Effector memory CD8-positive, alpha-beta T cell (primary cell): Measurements from ENCODE around the gene KLHDC2.
"Not testable (repeated sequence)": the region's sequence is repeated elsewhere in the genome, so short reads cannot be mapped to it uniquely, and the experiment has no call there.

Source experiments
- ATAC-seq: fragments of 150-1000 bp; cut with Tn5 transposase; replicated peaks from 2 replicates; pipeline ENCODE4 v1.10.0; 2021; ENCODE audit warnings: mild to moderate bottlenecking, moderate library complexity
- DNase-seq, 3 experiments: peaks; one replicate each; pipeline ENCODE4 v3.0.0; 2021
- H3K27ac Mint-ChIP-seq, 2 donors: one replicate each; pipeline ENCODE4 v1.8.0; 2022; ENCODE audit warnings: mild to moderate bottlenecking in 2 of 2, mixed read lengths in 2 of 2, moderate library complexity in 2 of 2
- H3K27me3 Mint-ChIP-seq, 2 donors: one replicate each; pipeline ENCODE4 v1.8.0; 2022; ENCODE audit warnings: mixed read lengths in 2 of 2
- H3K36me3 Mint-ChIP-seq: one replicate; pipeline ENCODE4 v1.8.0; 2022; ENCODE audit warnings: mild to moderate bottlenecking, moderate library complexity, mixed read lengths; ENCODE audit not compliant: insufficient read depth
- H3K4me1 Mint-ChIP-seq, 2 donors: one replicate each; pipeline ENCODE4 v1.8.0; 2022; ENCODE audit warnings: low read depth in 2 of 2, mixed read lengths in 2 of 2
- H3K4me3 Mint-ChIP-seq, 2 donors: one replicate each; pipeline ENCODE4 v1.8.0; 2022; ENCODE audit warnings: mild to moderate bottlenecking in 2 of 2, mixed read lengths in 2 of 2, moderate library complexity in 2 of 2
- H3K9me3 Mint-ChIP-seq, 2 donors: one replicate each; pipeline ENCODE4 v1.8.0; 2022; ENCODE audit warnings: mixed read lengths in 2 of 2
- total RNA-seq, 9 experiments: gene quantifications; one replicate each; lab custom pipeline; 2026; lab: John Stamatoyannopoulos, UW

Gene KLHDC2
- 40.4 to 107 (median 70.6) reads per million in 9 experiments for total RNA-seq

DNA sequence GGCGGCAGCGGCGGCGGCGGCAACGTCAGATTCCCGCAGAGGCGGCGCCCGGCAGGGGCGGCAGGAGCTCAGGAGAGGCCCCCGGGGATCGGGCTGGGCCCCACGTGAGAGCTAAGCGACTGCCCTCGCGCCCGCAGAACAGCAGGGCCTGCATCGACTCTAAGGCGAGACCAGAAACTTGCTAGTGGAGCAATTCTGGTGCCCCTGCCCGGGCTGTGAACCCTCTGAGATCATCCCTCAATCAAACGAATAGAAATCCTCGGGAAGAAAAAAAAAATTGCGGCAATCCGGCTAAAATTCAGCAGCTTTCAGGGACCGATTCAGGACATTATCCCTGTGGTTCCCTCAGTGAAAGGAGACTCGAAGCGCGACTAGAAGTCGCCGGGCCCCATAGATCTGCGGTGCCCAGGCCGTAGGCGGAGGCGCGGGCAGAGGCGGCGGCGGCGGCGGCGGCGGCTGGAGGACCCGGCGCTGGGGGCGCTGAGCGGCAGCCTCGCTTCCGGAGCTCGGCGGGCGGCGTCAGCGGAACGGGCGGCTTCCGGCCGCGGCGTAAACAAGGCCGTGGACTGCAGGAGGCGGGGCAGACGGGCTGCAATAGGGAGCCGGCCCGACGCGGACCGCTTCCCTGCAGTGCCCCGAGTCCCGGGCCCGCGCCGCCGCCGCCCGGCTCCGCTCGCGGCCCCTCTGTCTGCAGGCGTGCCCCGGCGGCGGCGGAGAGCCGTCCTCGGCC, at the start of gene KLHDC2:
Gene KLHDC2, plus strand, starts transcription at position 583 of the 730 bp plus-strand sequence. CDS start 316 bp downstream, outside the sequence.
- H3K36me3 Mint-ChIP-seq: peaks cover 43% of the 10 kb centered on the region
- peak within 1 kb of the TSS; percentile 98 to 99 for H3K27ac Mint-ChIP-seq
- H3K27me3 Mint-ChIP-seq: no peaks in the 10 kb centered on the region
- DNase-seq (peak; percentile 82 to 88 (median 84)), ATAC-seq (peak; percentile 80)
- peaks cover 14 to 29% of the 10 kb centered on the region in 2 donors for H3K4me1 Mint-ChIP-seq
- peak within 1 kb of the TSS; percentile 94 to 95 for H3K4me3 Mint-ChIP-seq
- no peaks in the 10 kb centered on the region for H3K9me3 Mint-ChIP-seq

DNA sequence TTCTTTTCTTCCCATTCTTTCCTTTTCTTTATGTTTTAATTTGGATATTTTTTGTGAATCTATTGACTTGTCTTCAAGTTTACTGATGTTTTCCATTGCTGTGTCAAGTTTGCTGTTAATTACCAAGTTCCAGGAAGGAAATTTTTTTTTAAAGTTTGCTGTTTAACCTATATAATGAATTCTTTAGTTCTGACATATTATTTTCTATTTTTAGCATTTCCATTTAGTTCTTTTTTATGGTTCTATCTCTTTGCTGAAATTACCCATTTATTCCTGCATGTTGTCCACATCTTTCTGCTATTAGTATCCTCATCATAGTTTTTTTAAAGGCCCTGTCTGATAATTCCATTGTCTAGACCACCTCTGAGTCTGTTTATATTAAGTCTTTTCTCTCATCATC, 47.2 kb upstream of the KLHDC2 start:
- ATAC-seq: no peak
- Mint-ChIP-seq H3K27ac (no peak overlapping the region), H3K9me3 (no peaks in the 10 kb centered on the region), H3K36me3 (peaks cover 25% of the 10 kb centered on the region), H3K4me3 (no peak overlapping the region), H3K27me3 (no peaks in the 10 kb centered on the region), H3K4me1 (no peaks in the 10 kb centered on the region)
- no peak for DNase-seq

DNA sequence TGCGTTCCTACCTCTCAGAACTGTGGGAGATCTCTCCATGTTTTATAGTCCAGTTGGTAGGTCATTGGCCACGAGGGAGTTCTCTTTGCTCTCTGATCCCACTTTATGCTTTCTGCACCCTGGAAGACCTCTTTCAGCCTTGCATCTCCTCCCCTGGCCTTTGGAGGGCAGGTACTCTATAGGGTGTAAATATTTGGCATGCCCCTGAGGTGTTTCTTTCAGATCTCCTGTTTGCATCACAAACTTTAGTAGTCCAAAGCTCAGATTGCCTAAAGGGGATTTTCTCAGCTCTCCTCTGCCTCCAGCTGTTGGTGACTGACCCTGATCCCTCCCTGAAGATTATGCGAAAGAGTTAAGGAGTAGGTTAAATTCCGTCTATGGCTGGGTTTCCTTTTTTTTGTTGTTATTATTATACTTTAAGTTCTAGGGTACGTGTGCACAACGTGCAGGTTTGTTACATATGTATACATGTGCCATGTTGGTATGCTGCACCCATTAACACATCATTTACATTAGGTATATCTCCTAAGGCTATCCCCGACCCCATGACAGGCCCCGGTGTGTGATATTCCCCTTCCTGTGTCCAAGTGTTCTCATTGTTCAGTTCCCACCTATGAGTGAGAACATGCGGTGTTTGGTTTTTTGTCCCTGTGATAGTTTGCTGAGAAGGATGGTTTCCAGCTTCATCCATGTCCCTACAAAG, 46.1 kb upstream of the KLHDC2 start:
- not testable (repeated sequence) for DNase-seq, ATAC-seq, H3K27me3 Mint-ChIP-seq, H3K27ac Mint-ChIP-seq, H3K4me3 Mint-ChIP-seq, H3K4me1 Mint-ChIP-seq, H3K9me3 Mint-ChIP-seq
- H3K36me3 Mint-ChIP-seq: peaks cover 21% of the 10 kb centered on the region

GRCh38 chr14:49727171-49727570, 40.8 kb upstream of the KLHDC2 start:
- Mint-ChIP-seq H3K36me3 (peaks cover 16% of the 10 kb centered on the region), H3K4me3 (no peak overlapping the region), H3K27me3 (no peaks in the 10 kb centered on the region), H3K9me3 (no peaks in the 10 kb centered on the region), H3K4me1 (no peaks in the 10 kb centered on the region), H3K27ac (no peak overlapping the region)
- ATAC-seq: no peak
- no peak for DNase-seq

DNA sequence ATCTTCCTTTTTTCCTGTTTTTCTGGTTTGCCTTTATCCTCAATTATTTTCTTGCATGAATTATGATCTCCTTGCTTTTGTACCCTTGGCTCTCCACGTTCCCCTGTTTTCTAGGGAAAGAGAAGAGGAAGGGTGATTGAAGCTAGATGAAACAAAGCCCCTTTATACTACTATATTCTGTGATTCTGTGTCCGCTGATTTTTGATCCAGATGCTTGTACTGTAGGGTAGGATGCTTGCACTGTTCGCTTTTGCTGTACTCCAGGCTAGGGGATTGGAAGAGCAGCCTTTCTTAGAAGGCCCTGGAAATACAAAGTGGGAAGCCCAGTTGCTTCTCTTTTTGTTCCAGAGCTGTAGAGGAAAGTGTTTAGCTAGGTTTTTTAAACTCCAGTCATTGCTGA, 35.1 kb upstream of the KLHDC2 start:
- Mint-ChIP-seq H3K27ac (no peak overlapping the region), H3K4me3 (no peak overlapping the region)

DNA sequence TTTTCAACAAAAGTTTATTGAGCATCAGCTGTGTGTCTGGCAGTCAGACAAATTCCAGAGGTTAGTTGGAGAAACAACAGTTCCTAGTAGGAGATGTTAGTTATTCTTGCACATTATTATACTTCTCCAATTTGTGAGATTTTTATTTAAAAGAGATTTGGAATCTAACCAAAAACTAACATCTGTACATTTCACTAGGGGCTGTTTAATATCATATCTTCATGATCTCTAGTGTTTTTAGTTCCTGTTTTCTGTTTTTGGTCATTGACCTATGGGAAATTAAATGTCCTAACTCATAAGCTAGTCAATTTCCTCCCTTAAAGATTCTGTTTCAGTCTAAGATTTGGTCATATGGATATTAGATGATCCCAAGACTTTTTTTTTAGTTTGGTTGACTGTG, 34.1 kb upstream of the KLHDC2 start:
- Mint-ChIP-seq H3K4me1 (no peaks in the 10 kb centered on the region), H3K4me3 (no peak overlapping the region), H3K27me3 (no peaks in the 10 kb centered on the region), H3K36me3 (peaks cover 20% of the 10 kb centered on the region), H3K9me3 (no peaks in the 10 kb centered on the region), H3K27ac (no peak overlapping the region)
- no peak for DNase-seq
- no peak for ATAC-seq

More for the DNA sequence above, 35.1 kb upstream of the KLHDC2 start:
- DNase-seq: no peak
- no peak for ATAC-seq
- Mint-ChIP-seq H3K27me3 (no peaks in the 10 kb centered on the region), H3K36me3 (peaks cover 16% of the 10 kb centered on the region), H3K9me3 (no peaks in the 10 kb centered on the region), H3K4me1 (no peaks in the 10 kb centered on the region)

DNA sequence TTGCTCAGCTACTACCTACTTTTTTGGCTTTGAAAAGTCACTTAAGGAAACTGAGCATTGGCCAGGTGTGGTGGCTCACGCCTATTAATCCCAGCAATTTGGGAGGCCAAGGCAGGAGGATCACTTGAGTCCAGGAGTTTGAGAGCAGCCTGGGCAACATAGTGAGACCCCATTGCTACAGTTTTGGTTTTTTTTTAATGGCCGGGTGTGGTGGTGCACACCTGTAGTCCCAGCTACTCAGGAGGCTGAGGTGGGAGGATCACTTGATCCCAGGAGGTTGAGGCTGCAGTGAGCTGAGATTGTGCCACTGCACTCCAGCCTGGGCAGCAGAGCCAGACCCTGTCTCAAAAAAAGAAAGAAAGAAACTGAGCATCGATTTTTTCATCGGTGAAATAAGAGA, 32.3 kb upstream of the KLHDC2 start:
- not testable (repeated sequence) for ATAC-seq, H3K27ac Mint-ChIP-seq, H3K9me3 Mint-ChIP-seq, DNase-seq, H3K27me3 Mint-ChIP-seq, H3K4me3 Mint-ChIP-seq, H3K4me1 Mint-ChIP-seq
- H3K36me3 Mint-ChIP-seq: peaks cover 10% of the 10 kb centered on the region

DNA sequence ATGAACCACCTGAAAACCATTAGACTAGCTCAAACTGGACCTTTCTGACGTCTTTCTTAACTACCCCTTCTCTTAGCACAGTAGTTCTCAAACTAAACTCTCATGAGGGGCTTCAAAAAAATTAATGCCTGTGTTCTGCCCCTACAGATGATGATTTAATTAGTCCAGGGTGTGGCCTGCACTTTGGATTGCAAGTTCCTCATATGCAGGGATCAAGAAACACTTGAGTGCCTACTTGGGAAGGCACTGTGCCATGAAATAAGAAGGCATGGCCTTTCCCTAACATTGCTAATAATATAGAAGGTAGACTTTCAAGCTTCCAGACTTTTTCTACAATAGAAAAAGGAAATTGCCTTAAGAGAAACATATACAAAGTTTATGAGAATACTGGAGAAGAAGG, 22.8 kb upstream of the KLHDC2 start:
- ATAC-seq (no peak), DNase-seq (no peak)
- Mint-ChIP-seq H3K27me3 (no peaks in the 10 kb centered on the region), H3K9me3 (no peaks in the 10 kb centered on the region), H3K4me3 (no peak overlapping the region), H3K4me1 (no peaks in the 10 kb centered on the region), H3K27ac (no peak overlapping the region), H3K36me3 (peaks cover 14% of the 10 kb centered on the region)

DNA sequence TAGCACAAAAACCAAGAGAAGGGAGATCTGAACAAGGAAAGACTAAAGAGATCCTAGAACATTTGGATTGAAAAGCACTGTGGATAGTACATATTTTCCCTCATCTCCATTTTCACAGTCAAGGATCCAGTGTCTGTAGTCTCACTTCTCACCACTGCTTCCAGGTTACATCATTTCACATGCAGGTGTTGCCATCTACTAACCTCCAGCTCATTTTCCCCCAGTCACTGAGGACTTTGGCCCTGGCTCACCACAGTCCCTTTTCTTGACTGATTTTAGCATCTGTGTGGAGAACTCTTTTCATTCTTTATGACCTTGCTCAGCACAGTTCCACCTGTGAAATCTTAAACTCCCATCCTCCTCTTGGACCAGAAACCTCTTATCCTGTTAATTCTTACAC, 21.5 kb upstream of the KLHDC2 start:
- DNase-seq, H3K4me3 Mint-ChIP-seq, H3K4me1 Mint-ChIP-seq, ATAC-seq, H3K9me3 Mint-ChIP-seq, H3K27me3 Mint-ChIP-seq: not testable (repeated sequence)
- Mint-ChIP-seq H3K27ac (peak overlapping the region; percentile 52 to 81), H3K36me3 (peaks cover 14% of the 10 kb centered on the region)

GRCh38 chr14:49754570-49755097, 13.3 kb upstream of the KLHDC2 start:
- Mint-ChIP-seq H3K4me1 (no peaks in the 10 kb centered on the region), H3K4me3 (no peak overlapping the region), H3K27me3 (no peaks in the 10 kb centered on the region), H3K9me3 (no peaks in the 10 kb centered on the region), H3K36me3 (no peaks in the 10 kb centered on the region), H3K27ac (no peak overlapping the region)
- no peak for ATAC-seq
- no peak for DNase-seq

- H3K4me1 Mint-ChIP-seq: no peaks in the 10 kb centered on the region
- no peak overlapping the region for H3K27ac Mint-ChIP-seq
- H3K36me3 Mint-ChIP-seq: no peaks in the 10 kb centered on the region
- DNase-seq: no peak
- no peak for ATAC-seq
- H3K27me3 Mint-ChIP-seq: no peaks in the 10 kb centered on the region
- no peaks in the 10 kb centered on the region for H3K9me3 Mint-ChIP-seq
- no peak overlapping the region for H3K4me3 Mint-ChIP-seq
Measured at GRCh38 chr14:49755378-49755777, 12.6 kb upstream of the KLHDC2 start.

DNA sequence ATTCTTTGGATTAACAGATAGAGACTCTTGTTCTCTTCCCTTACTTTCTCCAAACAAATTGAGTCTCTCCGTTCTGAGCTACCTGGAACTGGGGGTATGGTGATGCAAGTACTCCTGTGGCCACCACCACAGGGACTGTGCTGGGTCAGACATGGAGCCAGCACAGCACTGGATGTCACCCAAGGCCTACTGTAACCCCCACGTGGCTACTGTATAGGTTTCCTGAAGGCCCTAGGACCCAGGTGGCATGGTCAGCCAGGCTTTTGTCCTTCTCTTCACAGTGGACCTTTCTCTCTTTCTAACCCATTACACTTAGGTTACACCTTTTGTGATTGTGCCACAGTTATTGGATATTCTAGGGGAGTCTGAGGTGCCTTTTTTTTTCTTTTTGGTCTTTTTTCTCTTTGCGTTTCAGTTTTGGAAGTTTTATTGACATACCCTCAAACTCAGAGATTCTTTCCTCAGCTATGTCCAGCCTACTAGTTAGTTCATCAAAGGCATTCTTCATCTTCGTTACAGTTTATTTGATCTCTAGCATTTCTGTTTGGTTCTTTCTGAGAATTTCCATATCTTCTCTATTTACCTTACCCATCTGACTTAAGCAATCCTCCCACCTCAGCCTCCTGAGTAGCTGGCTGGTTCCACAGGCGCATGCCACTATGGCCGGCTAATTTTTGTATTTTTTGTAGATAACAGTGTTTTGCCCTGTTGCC, 6.0 kb upstream of the KLHDC2 start:
- ATAC-seq: no peak
- no peak overlapping the region for H3K27ac Mint-ChIP-seq
- DNase-seq: no peak
- peaks cover 0 to 4% of the 10 kb centered on the region in 2 donors for H3K4me1 Mint-ChIP-seq
- peaks cover 6% of the 10 kb centered on the region for H3K36me3 Mint-ChIP-seq
- no peak overlapping the region for H3K4me3 Mint-ChIP-seq
- no peaks in the 10 kb centered on the region for H3K27me3 Mint-ChIP-seq
- no peaks in the 10 kb centered on the region for H3K9me3 Mint-ChIP-seq

DNA sequence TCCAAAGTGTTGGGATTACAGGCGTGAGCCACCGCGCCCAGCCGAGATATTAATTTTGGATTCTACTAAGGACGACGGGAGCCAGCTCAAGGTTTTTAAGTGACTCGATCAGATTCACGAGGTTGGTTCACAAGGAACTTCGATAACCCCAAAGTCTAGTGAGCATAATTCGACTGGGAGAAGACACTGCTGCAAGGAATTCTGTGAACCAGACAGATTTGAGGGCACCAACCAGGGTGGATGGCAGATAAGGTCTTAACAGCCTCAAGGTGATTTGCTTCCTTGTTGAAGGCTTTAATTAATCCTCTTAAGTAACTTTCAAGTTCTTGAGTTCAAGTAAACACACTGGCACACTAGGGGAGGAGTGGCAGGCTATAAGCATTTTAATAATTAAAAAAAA, 1.1 kb upstream of the KLHDC2 start:
- H3K27me3 Mint-ChIP-seq: no peaks in the 10 kb centered on the region
- H3K36me3 Mint-ChIP-seq: peaks cover 36% of the 10 kb centered on the region
- H3K9me3 Mint-ChIP-seq: no peaks in the 10 kb centered on the region

More for the DNA sequence above, 1.1 kb upstream of the KLHDC2 start:
- no peak for ATAC-seq
- no peak for DNase-seq
- peak overlapping the region; percentile 98 to 99 for H3K27ac Mint-ChIP-seq
- peaks cover 14 to 29% of the 10 kb centered on the region in 2 donors for H3K4me1 Mint-ChIP-seq
- peak overlapping the region; percentile 94 to 95 for H3K4me3 Mint-ChIP-seq
